ENCODE measurements around the gene SDK2. TPM values are rescaled to one million over a fixed set of nuclear protein-coding genes. Genes with fewer than 3 reads are reported as not detected.
A peak's percentile ranks its signal among the peaks of the same experiment; 100 is the strongest.

The SDK2 gene
- total and polyA plus RNA-seq, 2 experiments from 2014 or later = 0.74 to 5.1 TPM

DNA sequence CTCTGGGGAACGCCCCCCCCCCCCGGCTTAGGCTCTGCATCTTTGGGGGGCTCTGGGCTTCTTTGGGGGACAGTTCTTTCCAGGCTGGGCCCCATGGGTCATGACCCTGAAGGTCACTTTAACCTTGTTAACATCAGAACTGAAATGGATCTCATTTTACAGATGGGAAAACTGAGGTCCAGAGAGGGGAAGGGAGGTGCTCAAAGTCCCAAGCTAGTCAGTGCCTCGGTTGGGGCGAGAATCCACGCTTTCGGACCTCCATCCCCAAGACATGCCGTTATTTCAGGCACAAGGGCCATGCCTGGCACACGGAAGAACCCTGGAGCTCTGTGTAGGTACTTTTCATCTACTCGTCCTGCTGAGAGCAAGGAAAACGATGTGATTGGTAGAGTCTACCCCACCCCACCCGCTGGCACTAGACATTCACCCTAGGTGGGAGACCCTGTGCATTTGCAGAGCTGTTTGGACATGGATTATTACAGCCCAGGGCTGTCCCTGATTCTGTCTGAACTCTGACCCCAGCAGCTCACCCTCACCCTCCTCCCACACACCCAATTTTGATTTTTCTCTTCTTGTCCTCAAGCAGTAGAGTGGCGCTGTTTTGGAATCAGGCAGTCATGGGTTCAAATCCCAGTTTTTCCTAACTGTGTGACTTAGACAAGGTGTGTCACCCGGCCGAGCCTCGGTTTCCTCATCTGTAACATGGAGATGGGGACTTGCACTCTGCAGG lies 177.4 kb downstream of the SDK2 start:
- Histone ChIP-seq H3K36me3 (ENCODE audit: insufficient read depth) (no peaks in the 10 kb centered on the region), H3K9me2 (ENCODE audit: insufficient read depth) (peaks cover 5% of the 10 kb centered on the region; the same call in 1 of the 2 replicates), H3K4me2 (no peak overlapping the region), H3K27ac (ENCODE audit: low read depth) (no peak overlapping the region), H3K27me3 (ENCODE audit: insufficient read depth) (no peaks in the 10 kb centered on the region), H3K4me1 (ENCODE audit: insufficient read depth) (no peaks in the 10 kb centered on the region), H3K4me3 (no peak overlapping the region), H3K79me2 (replicated peaks; ENCODE audit: insufficient read depth) (no peaks in the 10 kb centered on the region), H2AFZ (no peak overlapping the region), H4K20me1 (replicated peaks; ENCODE audit: insufficient read depth) (no peaks in the 10 kb centered on the region), H3F3A (replicated peaks; ENCODE audit: low read depth) (no peaks in the 10 kb centered on the region)
- peaks cover 2% of the 10 kb centered on the region for H3K27me3 Mint-ChIP-seq (ENCODE audit: insufficient read depth, low read depth, poor library complexity)
- TF ChIP-seq, protein P1, sequence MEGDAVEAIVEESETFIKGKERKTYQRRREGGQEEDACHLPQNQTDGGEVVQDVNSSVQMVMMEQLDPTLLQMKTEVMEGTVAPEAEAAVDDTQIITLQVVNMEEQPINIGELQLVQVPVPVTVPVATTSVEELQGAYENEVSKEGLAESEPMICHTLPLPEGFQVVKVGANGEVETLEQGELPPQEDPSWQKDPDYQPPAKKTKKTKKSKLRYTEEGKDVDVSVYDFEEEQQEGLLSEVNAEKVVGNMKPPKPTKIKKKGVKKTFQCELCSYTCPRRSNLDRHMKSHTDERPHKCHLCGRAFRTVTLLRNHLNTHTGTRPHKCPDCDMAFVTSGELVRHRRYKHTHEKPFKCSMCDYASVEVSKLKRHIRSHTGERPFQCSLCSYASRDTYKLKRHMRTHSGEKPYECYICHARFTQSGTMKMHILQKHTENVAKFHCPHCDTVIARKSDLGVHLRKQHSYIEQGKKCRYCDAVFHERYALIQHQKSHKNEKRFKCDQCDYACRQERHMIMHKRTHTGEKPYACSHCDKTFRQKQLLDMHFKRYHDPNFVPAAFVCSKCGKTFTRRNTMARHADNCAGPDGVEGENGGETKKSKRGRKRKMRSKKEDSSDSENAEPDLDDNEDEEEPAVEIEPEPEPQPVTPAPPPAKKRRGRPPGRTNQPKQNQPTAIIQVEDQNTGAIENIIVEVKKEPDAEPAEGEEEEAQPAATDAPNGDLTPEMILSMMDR (conservative IDR thresholded peaks at IDR 0.05; ENCODE audit: low read depth in 2 of 2) = peak; percentile 13 to 20; a peak in 2 of 4 replicates
- no peak for TF ChIP-seq NANOG (IDR thresholded peaks at IDR 0.05; ENCODE audit: borderline replicate concordance)
- peaks cover 8% of the 10 kb centered on the region for H3K4me1 Mint-ChIP-seq
- H3K4me3 Mint-ChIP-seq = no peak overlapping the region
- H3K9me3 Mint-ChIP-seq = no peaks in the 10 kb centered on the region
- H3K27ac Mint-ChIP-seq = no peak overlapping the region
- no peaks in the 10 kb centered on the region for H3K36me3 Mint-ChIP-seq (ENCODE audit: low read depth)
- ATAC-seq = no peak
- no peak for DNase-seq (ENCODE audit: low spot score)

DNA sequence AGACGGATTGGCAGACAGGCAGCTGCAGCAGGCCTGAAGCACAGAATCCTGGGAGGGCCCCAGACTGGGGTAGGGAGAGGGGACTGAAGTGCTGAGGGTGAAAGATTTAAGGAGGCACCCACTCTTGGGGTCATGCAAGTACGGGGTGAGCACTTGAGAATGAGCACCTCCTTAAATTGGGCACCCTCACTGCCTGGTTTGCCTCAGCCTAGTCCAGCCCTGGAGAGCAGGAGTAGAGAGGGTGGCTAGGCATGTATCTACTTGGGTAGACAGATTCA lies 178.4 kb downstream of the SDK2 start:
- Histone ChIP-seq H3F3A (replicated peaks; ENCODE audit: low read depth) (no peaks in the 10 kb centered on the region), H2AFZ (no peak overlapping the region), H3K79me2 (replicated peaks; ENCODE audit: insufficient read depth) (no peaks in the 10 kb centered on the region), H3K4me1 (ENCODE audit: insufficient read depth) (no peaks in the 10 kb centered on the region), H3K4me2 (no peak overlapping the region), H3K4me3 (no peak overlapping the region), H3K27me3 (ENCODE audit: insufficient read depth) (no peaks in the 10 kb centered on the region), H3K36me3 (ENCODE audit: insufficient read depth) (no peaks in the 10 kb centered on the region), H3K9me2 (ENCODE audit: insufficient read depth) (peaks cover 12% of the 10 kb centered on the region; the same call in 1 of the 2 replicates), H4K20me1 (replicated peaks; ENCODE audit: insufficient read depth) (no peaks in the 10 kb centered on the region), H3K27ac (ENCODE audit: low read depth) (no peak overlapping the region)
- no peak overlapping the region for H3K4me3 Mint-ChIP-seq
- no peaks in the 10 kb centered on the region for H3K36me3 Mint-ChIP-seq (ENCODE audit: low read depth)
- peaks cover 2% of the 10 kb centered on the region for H3K27me3 Mint-ChIP-seq (ENCODE audit: insufficient read depth, low read depth, poor library complexity)
- peaks cover 8% of the 10 kb centered on the region for H3K4me1 Mint-ChIP-seq
- no peak for DNase-seq (ENCODE audit: low spot score)
- H3K9me3 Mint-ChIP-seq = no peaks in the 10 kb centered on the region
- no peak for ATAC-seq
- H3K27ac Mint-ChIP-seq = no peak overlapping the region
- TF ChIP-seq EZH2phosphoT487 (IDR thresholded peaks at IDR 0.05; ENCODE audit: unreplicated experiment) (no peak), CREB1 (CRISPR knock-in tag; IDR thresholded peaks at IDR 0.05; ENCODE audit: low read depth) (no peak), NANOG (IDR thresholded peaks at IDR 0.05; ENCODE audit: borderline replicate concordance) (no peak), ZNF114 (CRISPR knock-in tag; IDR thresholded peaks at IDR 0.05) (no peak), EZH2 (IDR thresholded peaks at IDR 0.05; ENCODE audit: low read depth, unreplicated experiment) (no peak), JUNB (IDR thresholded peaks at IDR 0.05; ENCODE audit: unreplicated experiment) (no peak), ZNF462 (CRISPR knock-in tag; IDR thresholded peaks at IDR 0.05) (no peak), POLR2AphosphoS5 (IDR thresholded peaks at IDR 0.05; ENCODE audit: low read depth) (no peak), STAT1 (IDR thresholded peaks at IDR 0.05; ENCODE audit: unreplicated experiment) (no peak)
- TF ChIP-seq, protein P2, sequence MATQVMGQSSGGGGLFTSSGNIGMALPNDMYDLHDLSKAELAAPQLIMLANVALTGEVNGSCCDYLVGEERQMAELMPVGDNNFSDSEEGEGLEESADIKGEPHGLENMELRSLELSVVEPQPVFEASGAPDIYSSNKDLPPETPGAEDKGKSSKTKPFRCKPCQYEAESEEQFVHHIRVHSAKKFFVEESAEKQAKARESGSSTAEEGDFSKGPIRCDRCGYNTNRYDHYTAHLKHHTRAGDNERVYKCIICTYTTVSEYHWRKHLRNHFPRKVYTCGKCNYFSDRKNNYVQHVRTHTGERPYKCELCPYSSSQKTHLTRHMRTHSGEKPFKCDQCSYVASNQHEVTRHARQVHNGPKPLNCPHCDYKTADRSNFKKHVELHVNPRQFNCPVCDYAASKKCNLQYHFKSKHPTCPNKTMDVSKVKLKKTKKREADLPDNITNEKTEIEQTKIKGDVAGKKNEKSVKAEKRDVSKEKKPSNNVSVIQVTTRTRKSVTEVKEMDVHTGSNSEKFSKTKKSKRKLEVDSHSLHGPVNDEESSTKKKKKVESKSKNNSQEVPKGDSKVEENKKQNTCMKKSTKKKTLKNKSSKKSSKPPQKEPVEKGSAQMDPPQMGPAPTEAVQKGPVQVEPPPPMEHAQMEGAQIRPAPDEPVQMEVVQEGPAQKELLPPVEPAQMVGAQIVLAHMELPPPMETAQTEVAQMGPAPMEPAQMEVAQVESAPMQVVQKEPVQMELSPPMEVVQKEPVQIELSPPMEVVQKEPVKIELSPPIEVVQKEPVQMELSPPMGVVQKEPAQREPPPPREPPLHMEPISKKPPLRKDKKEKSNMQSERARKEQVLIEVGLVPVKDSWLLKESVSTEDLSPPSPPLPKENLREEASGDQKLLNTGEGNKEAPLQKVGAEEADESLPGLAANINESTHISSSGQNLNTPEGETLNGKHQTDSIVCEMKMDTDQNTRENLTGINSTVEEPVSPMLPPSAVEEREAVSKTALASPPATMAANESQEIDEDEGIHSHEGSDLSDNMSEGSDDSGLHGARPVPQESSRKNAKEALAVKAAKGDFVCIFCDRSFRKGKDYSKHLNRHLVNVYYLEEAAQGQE (IDR thresholded peaks at IDR 0.05; ENCODE audit: unreplicated experiment) = no peak
